Embryonic facial prominence (tissue), 1 donor: ENCODE results near the gene C1QBP.
A peak's percentile ranks its signal among the peaks of the same experiment; 100 is the strongest.
"Not testable (repeated sequence)": the region's sequence is repeated elsewhere in the genome, so short reads cannot be mapped to it uniquely, and the experiment has no call there.

Source experiments
- DNase-seq: peaks from one replicate; pipeline ENCODE4 v3.0.0-alpha.2; 2016; ENCODE audit errors: extremely low spot score

The C1QBP gene

GRCh38 chr17:5431949-5432556 lies 6.9 kb downstream of the C1QBP start:
- no peak for DNase-seq

GRCh38 chr17:5431234-5431633 lies 7.7 kb downstream of the C1QBP start:
- DNase-seq, result not testable (repeated sequence)

GRCh38 chr17:5430413-5430999 lies 8.4 kb downstream of the C1QBP start:
- no peak for DNase-seq

- DNase-seq, result no peak
Measured at GRCh38 chr17:5429191-5429887, 9.6 kb downstream of the C1QBP start.

GRCh38 chr17:5425826-5426225 lies 13.1 kb downstream of the C1QBP start:
- DNase-seq, result no peak

- DNase-seq, result no peak
Measured at GRCh38 chr17:5424909-5425308, 14.0 kb downstream of the C1QBP start.

GRCh38 chr17:5422505-5422904 lies 16.4 kb downstream of the C1QBP start:
- no peak for DNase-seq

GRCh38 chr17:5419959-5420653 lies 18.8 kb downstream of the C1QBP start, which contains the start of gene RPAIN:
Gene RPAIN, plus strand, starts transcription at chr17:5420182. Its CDS starts 29 bp downstream, at chr17:5420211.
- DNase-seq, result peak; percentile 68

GRCh38 chr17:5419356-5419958 lies 19.5 kb downstream of the C1QBP start, which contains the start of gene NUP88:
Gene NUP88, minus strand, starts transcription at chr17:5419662. Its CDS starts 12 bp downstream, at chr17:5419650.
- DNase-seq, result peak; percentile 95

GRCh38 chr17:5418858-5419355 lies 20.0 kb downstream of the C1QBP start:
- DNase-seq, result no peak

- DNase-seq, result no peak
Measured at GRCh38 chr17:5416901-5417300, 22.1 kb downstream of the C1QBP start.

GRCh38 chr17:5413682-5414081 lies 25.3 kb downstream of the C1QBP start:
- DNase-seq, result no peak

GRCh38 chr17:5410594-5411272 lies 28.2 kb downstream of the C1QBP start:
- no peak for DNase-seq

- DNase-seq, result no peak
Measured at GRCh38 chr17:5408186-5408585, 30.8 kb downstream of the C1QBP start.

- DNase-seq, result no peak
Measured at GRCh38 chr17:5405400-5405799, 33.6 kb downstream of the C1QBP start.

GRCh38 chr17:5399767-5400166 lies 39.2 kb downstream of the C1QBP start:
- no peak for DNase-seq

GRCh38 chr17:5396612-5397011 lies 42.3 kb downstream of the C1QBP start:
- no peak for DNase-seq

GRCh38 chr17:5391678-5392077 lies 47.3 kb downstream of the C1QBP start:
- DNase-seq, result no peak
